Measurements from ENCODE around the gene FAM25G. TPM values are rescaled to one million over a fixed set of nuclear protein-coding genes. Genes with fewer than 3 reads are reported as not detected.

Gene FAM25G
- total RNA-seq, 2 donors from 2014 or later: not detected

DNA sequence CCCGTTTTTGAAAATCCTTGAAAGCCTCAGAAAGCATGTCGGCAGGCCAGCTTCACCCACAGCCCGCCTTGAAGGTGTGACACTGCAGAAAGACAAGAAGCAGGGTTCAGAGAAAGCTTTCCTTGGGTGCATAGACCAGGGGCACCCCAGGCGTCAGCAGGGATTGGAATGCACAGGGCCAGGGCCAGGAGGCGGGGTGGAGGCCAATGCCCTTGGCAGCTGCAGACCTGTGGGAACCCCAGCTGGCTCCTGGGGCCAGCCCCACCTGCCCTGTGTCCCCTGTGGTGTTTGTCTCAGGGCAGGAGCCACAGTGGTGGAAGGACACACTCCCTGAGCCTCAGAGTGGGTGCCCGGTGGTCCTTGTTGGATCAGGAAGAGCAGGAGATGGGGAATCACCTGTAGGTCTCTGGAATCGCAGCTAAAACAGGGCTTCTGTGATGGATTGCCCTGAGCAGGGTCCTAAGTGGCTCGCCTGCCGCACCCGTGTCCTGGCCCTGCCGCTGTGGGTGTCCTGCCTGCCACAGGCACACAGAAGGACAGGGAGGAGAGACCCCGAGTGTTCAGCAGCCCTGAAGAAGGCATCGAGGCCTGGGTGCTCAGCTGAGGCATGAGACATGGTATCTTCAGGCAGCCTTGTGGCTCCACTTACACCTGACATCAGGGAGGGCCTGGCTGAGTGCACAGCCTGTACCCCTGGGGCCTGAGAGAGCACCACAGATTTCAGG lies 40.1 kb downstream of the FAM25G start:
- no peak overlapping the region for H3K4me3 ChIP-seq
- no peak for DNase-seq (ENCODE audit: low spot score)
- no peak for TF ChIP-seq CTCF (IDR thresholded peaks at IDR 0.05)
- peaks cover 0 to 4% of the 10 kb centered on the region in 2 donors for H3K9me3 ChIP-seq
- no peaks in the 10 kb centered on the region for H3K4me1 ChIP-seq
- H3K36me3 ChIP-seq: no peaks in the 10 kb centered on the region
- no peak overlapping the region for H3K27ac ChIP-seq
- H3K27me3 ChIP-seq: no peaks in the 10 kb centered on the region

- no peaks in the 10 kb centered on the region for H3K36me3 ChIP-seq
- no peak overlapping the region for H3K4me3 ChIP-seq
- no peaks in the 10 kb centered on the region for H3K27me3 ChIP-seq
- H3K27ac ChIP-seq: no peak overlapping the region
- H3K4me1 ChIP-seq: no peaks in the 10 kb centered on the region
- H3K9me3 ChIP-seq: peaks cover 0 to 14% of the 10 kb centered on the region in 2 donors
- no peak for TF ChIP-seq CTCF (IDR thresholded peaks at IDR 0.05)
- DNase-seq (ENCODE audit: low spot score): no peak
These were observed 41.1 kb downstream of the FAM25G start for GRCh38 chr10:47450442-47450841.

DNA sequence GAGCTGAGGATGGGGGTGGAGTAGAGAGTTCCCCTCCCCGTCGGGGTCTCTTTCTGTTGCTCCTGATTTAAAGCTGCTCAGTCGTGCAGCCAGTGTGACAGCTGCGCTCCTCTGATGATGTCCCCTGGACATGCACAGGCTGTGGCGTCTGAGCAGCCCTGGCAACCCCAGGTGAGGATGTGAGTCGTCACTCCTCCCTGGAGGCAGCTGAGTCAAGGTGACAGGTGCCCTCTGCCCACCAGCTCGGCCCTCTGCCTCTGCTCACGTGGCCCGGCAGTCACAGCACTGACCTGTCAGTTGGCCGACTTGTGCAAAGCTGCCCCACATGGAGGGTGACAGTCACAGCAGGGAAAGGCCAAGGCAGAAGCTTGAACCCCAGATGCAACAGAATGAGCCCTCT lies 41.5 kb downstream of the FAM25G start:
- Histone ChIP-seq H3K4me3 (no peak overlapping the region), H3K4me1 (no peaks in the 10 kb centered on the region), H3K9me3 (peaks cover 0 to 17% of the 10 kb centered on the region in 2 donors), H3K27ac (no peak overlapping the region), H3K36me3 (no peaks in the 10 kb centered on the region), H3K27me3 (no peaks in the 10 kb centered on the region)
- TF ChIP-seq CTCF (IDR thresholded peaks at IDR 0.05): no peak
- no peak for DNase-seq (ENCODE audit: low spot score)

DNA sequence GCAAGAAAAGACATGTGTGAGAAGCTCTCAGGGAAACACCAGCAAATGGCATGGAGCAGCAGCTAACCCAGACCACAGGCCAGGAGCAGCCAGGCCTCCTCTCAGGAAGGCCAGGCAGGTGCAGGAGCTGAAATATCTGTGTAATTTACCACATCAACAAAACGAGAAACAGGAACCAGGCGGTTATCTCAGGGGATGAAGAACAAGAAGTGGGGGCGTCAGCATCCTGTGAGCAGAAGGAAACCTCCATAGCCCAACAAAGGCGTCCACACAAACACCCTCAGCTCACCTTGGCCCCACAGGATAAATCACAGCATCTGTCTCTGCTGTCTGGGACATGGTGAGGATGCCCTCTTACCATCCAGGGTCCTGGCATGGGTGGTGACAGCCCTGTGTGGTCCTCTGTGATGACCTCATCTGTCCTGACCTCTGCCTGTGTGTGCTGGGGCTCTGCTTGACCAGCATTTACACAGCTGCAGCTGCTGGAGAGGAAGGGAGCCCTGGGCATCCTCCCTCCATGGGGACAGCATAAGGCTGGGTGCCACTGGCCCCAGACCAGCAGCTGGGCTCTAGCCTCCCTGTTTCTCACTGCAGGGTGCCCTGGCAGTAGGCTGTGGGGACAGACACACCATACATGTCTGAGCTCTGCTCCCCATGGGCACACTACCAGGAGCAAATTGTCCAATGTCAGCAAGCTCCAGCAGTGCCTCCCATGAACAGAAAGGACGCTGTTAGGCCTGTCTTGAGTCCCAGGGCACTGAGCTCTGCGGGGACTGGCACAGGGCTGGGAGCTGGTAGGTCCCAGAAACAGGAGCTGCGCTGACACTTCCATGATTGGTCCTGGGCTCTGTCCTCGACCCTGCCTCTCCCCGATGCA lies 42.2 kb downstream of the FAM25G start:
- Histone ChIP-seq H3K27ac (no peak overlapping the region), H3K36me3 (no peaks in the 10 kb centered on the region), H3K9me3 (peaks cover 0 to 22% of the 10 kb centered on the region in 2 donors), H3K27me3 (no peaks in the 10 kb centered on the region), H3K4me3 (no peak overlapping the region), H3K4me1 (no peaks in the 10 kb centered on the region)
- no peak for TF ChIP-seq CTCF (IDR thresholded peaks at IDR 0.05)
- no peak for DNase-seq (ENCODE audit: low spot score)

DNA sequence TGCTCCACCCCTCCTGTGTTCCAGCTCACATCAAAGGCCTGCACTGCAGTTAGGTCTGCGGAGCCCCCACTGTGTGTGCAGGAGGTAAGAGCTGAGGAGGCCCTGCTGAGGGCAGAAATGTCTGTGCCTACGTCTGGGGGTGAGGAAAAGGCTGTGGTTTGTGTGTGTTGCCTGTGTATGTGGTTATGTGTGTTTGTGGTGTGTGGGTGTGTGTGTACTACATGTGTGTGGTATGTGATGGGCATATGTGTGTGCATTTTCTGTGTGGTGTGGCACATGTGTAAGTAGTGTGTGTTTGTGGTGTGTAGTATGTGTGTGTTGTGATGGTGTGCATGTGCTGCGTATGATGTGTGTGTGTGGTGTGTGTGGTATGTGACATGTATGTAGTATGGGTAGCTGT lies 43.8 kb downstream of the FAM25G start:
- no peaks in the 10 kb centered on the region for H3K36me3 ChIP-seq
- no peaks in the 10 kb centered on the region for H3K27me3 ChIP-seq
- H3K9me3 ChIP-seq: peaks cover 0 to 22% of the 10 kb centered on the region in 2 donors
- DNase-seq (ENCODE audit: low spot score): no peak
- no peak overlapping the region for H3K27ac ChIP-seq
- H3K4me3 ChIP-seq: no peak overlapping the region
- H3K4me1 ChIP-seq: no peaks in the 10 kb centered on the region
- no peak for TF ChIP-seq CTCF (IDR thresholded peaks at IDR 0.05)
